H1 (cell line): ENCODE measurements around the gene CACNG5. TPM values are rescaled to one million over a fixed set of nuclear protein-coding genes. Genes with fewer than 3 reads are reported as not detected.

ENCODE experiments used
- E2F6 ChIP-seq: IDR thresholded peaks from 2 replicates; pipeline ENCODE4 v1.6.1; 2012; ENCODE audit warnings: inconsistent platforms
- KDM4A ChIP-seq: IDR thresholded peaks from one replicate; pipeline ENCODE4 v1.7.1; 2012; ENCODE audit warnings: low read depth, mild to moderate bottlenecking, moderate library complexity, low read length, inconsistent platforms; ENCODE audit not compliant: severe bottlenecking
- MAX ChIP-seq: IDR thresholded peaks from 2 replicates; pipeline ENCODE4 v1.6.1; 2012; ENCODE audit warnings: inconsistent platforms
- RXRA ChIP-seq: IDR thresholded peaks from 2 replicates; pipeline ENCODE4 v1.6.1; 2011; ENCODE audit warnings: low read depth, mild to moderate bottlenecking, low read length, moderate library complexity; ENCODE audit not compliant: insufficient read depth
- USF2 ChIP-seq: IDR thresholded peaks from 2 replicates; pipeline ENCODE4 v1.6.1; 2011; ENCODE audit warnings: low read length, improper control_type of control experiment
- polyA plus RNA-seq, 7 experiments: library from polyadenylated mRNA; depleted of rRNA in 3 of 7; stranded (reverse) in 5 of 7; unstranded in 2 of 7; fragments of >200 nt in 5 of 7; fragments of 200-250 nt in 2 of 7; gene quantifications; 1 replicate in 5 of 7; 2 replicates in 1 of 7; 4 replicates in 1 of 7; pipeline versions ENCODE4 v1.2.1 to v1.2.3, GENCODE V29; 2011 to 2013; ENCODE audit warnings: missing spikeins in 2 of 7, mixed read lengths in 2 of 7
- total RNA-seq: library from RNA; stranded (reverse); fragmentation: NEBNext Ultra II Directional; extraction: Animal tissue kit (Norgen Biotek cat#: 25700); gene quantifications from 2 replicates; pipeline ENCODE4 v1.2.1, GENCODE V29; 2021

The CACNG5 gene
- total and polyA plus RNA-seq, 2 of the 8 experiments (the other 6 are each of a cell fraction or from before 2014, with no cell fraction given), result 2.2 to 3.1 TPM

- TF ChIP-seq E2F6, result no peak
- TF ChIP-seq RXRA, result no peak
- no peak for TF ChIP-seq MAX
- TF ChIP-seq USF2, result no peak
- TF ChIP-seq KDM4A, result no peak
These were observed 1.7 kb upstream of the CACNG5 start (continued) for GRCh38 chr17:66833201-66833600.
